ENCODE results near the gene ADGRF4. TPM values are rescaled to one million over a fixed set of nuclear protein-coding genes. Genes with fewer than 3 reads are reported as not detected.

Gene ADGRF4
- total and polyA plus RNA-seq, 4 donors, result 0.10 to 0.48 (median 0.22) TPM

GRCh38 chr6:47700596-47700995 lies 2.2 kb downstream of the ADGRF4 start:
- no peak overlapping the region for H3K27ac ChIP-seq (ENCODE audit: low read depth in 1 of 2, low read length in 1 of 2)
- H3K27me3 ChIP-seq (ENCODE audit: control insufficient read depth in 3 of 3, insufficient read depth in 3 of 3, low read length in 2 of 3), result no peaks in the 10 kb centered on the region
- no peak for TF ChIP-seq CTCF (IDR thresholded peaks at IDR 0.05; ENCODE audit: control extremely low read depth, extremely low read depth)
- H3K9me3 ChIP-seq (ENCODE audit: control insufficient read depth in 4 of 4, insufficient read depth in 3 of 4, low read length in 3 of 4), result no peaks in the 10 kb centered on the region
- no peak for ATAC-seq (ENCODE audit: insufficient read depth, low FRiP score)
- 89 to 90% methylated on average over 2 of the region's 2 CpGs for WGBS, 2 donors
- no peaks in the 10 kb centered on the region for H3K4me1 ChIP-seq (ENCODE audit: control insufficient read depth in 5 of 5, insufficient read depth in 5 of 5, low read length in 5 of 5)
- DNase-seq, result no peak
- H3K4me3 ChIP-seq, result no peak overlapping the region
- no peak overlapping the region for H3K9ac ChIP-seq (ENCODE audit: insufficient read depth in 1 of 2, low read length in 2 of 2)
- no peaks in the 10 kb centered on the region for H3K36me3 ChIP-seq (ENCODE audit: control insufficient read depth in 4 of 4, insufficient read depth in 4 of 4, low read length in 4 of 4)

GRCh38 chr6:47701363-47701762 lies 3.0 kb downstream of the ADGRF4 start:
- no peak overlapping the region for H3K27ac ChIP-seq (ENCODE audit: low read depth in 1 of 2, low read length in 1 of 2)
- H3K36me3 ChIP-seq (ENCODE audit: control insufficient read depth in 4 of 4, insufficient read depth in 4 of 4, low read length in 4 of 4), result no peaks in the 10 kb centered on the region
- no peak for DNase-seq
- WGBS, 2 donors, result 64 to 67% methylated on average over 4 of the region's 4 CpGs
- H3K9me3 ChIP-seq (ENCODE audit: control insufficient read depth in 4 of 4, insufficient read depth in 3 of 4, low read length in 3 of 4), result no peaks in the 10 kb centered on the region
- ATAC-seq (ENCODE audit: insufficient read depth, low FRiP score), result no peak
- TF ChIP-seq CTCF (IDR thresholded peaks at IDR 0.05; ENCODE audit: control extremely low read depth, extremely low read depth), result no peak
- no peak overlapping the region for H3K4me3 ChIP-seq
- no peaks in the 10 kb centered on the region for H3K27me3 ChIP-seq (ENCODE audit: control insufficient read depth in 3 of 3, insufficient read depth in 3 of 3, low read length in 2 of 3)
- no peak overlapping the region for H3K9ac ChIP-seq (ENCODE audit: insufficient read depth in 1 of 2, low read length in 2 of 2)
- no peaks in the 10 kb centered on the region for H3K4me1 ChIP-seq (ENCODE audit: control insufficient read depth in 5 of 5, insufficient read depth in 5 of 5, low read length in 5 of 5)

- TF ChIP-seq CTCF (IDR thresholded peaks at IDR 0.05; ENCODE audit: control extremely low read depth, extremely low read depth), result no peak
- no peak overlapping the region for H3K4me3 ChIP-seq
- 72 to 90% methylated on average over 5 of the region's 5 CpGs for WGBS, 2 donors
- DNase-seq, result no peak
- H3K9me3 ChIP-seq (ENCODE audit: control insufficient read depth in 4 of 4, insufficient read depth in 3 of 4, low read length in 3 of 4), result no peaks in the 10 kb centered on the region
- ATAC-seq (ENCODE audit: insufficient read depth, low FRiP score), result no peak
- no peaks in the 10 kb centered on the region for H3K36me3 ChIP-seq (ENCODE audit: control insufficient read depth in 4 of 4, insufficient read depth in 4 of 4, low read length in 4 of 4)
- no peaks in the 10 kb centered on the region for H3K4me1 ChIP-seq (ENCODE audit: control insufficient read depth in 5 of 5, insufficient read depth in 5 of 5, low read length in 5 of 5)
- no peak overlapping the region for H3K27ac ChIP-seq (ENCODE audit: low read depth in 1 of 2, low read length in 1 of 2)
- no peaks in the 10 kb centered on the region for H3K27me3 ChIP-seq (ENCODE audit: control insufficient read depth in 3 of 3, insufficient read depth in 3 of 3, low read length in 2 of 3)
- H3K9ac ChIP-seq (ENCODE audit: insufficient read depth in 1 of 2, low read length in 2 of 2), result no peak overlapping the region
Measured at GRCh38 chr6:47709160-47709559, 10.8 kb downstream of the ADGRF4 start.

DNA sequence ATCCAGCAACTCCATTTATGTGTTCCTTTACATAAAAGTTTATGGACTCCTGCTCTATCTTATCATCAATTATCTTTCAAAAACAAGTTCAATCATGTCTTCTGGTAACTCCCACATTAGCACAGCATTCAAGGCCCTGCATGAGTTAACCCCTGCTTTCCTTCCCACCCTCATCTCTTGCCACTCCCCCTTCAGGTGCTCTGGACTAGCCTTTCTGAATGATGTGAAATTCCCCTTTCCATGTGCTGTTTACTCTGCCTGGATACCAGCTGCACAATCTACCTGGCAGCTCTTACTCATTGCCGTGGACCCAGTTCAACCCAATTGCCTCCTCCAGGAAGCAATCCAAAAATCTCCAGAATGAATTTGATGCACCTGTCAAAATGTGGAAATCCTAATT lies 11.9 kb downstream of the ADGRF4 start:
- no peaks in the 10 kb centered on the region for H3K4me1 ChIP-seq (ENCODE audit: control insufficient read depth in 5 of 5, insufficient read depth in 5 of 5, low read length in 5 of 5)
- no peak overlapping the region for H3K9ac ChIP-seq (ENCODE audit: insufficient read depth in 1 of 2, low read length in 2 of 2)
- H3K27ac ChIP-seq (ENCODE audit: low read depth in 1 of 2, low read length in 1 of 2), result no peak overlapping the region
- H3K9me3 ChIP-seq (ENCODE audit: control insufficient read depth in 4 of 4, insufficient read depth in 3 of 4, low read length in 3 of 4), result no peaks in the 10 kb centered on the region
- DNase-seq (no peak), ATAC-seq (ENCODE audit: insufficient read depth, low FRiP score) (no peak)
- H3K4me3 ChIP-seq, result no peak overlapping the region
- no peaks in the 10 kb centered on the region for H3K27me3 ChIP-seq (ENCODE audit: control insufficient read depth in 3 of 3, insufficient read depth in 3 of 3, low read length in 2 of 3)
- 69 to 95% methylated on average over 1 of the region's 1 CpG for WGBS, 2 donors
- no peaks in the 10 kb centered on the region for H3K36me3 ChIP-seq (ENCODE audit: control insufficient read depth in 4 of 4, insufficient read depth in 4 of 4, low read length in 4 of 4)
- TF ChIP-seq CTCF (IDR thresholded peaks at IDR 0.05; ENCODE audit: control extremely low read depth, extremely low read depth), result no peak

Data from lung (tissue), 12 donors.